Coronary artery (tissue), 2 donors: ENCODE data around the gene EVI5L.

Experiments
- DNase-seq: peaks from one replicate; pipeline ENCODE4 v3.0.0-alpha.2; 2017; ENCODE audit warnings: low spot score
- H3K27ac ChIP-seq, 2 donors: fragments of 200-600 bp; sonication (generic); one replicate each; pipeline ENCODE4 v1.5.1; 2016 to 2019
- H3K4me3 ChIP-seq: fragments of 200-600 bp; sonication (generic); 2 replicates; pipeline ENCODE4 v1.5.1; 2016; ENCODE audit warnings: mild to moderate bottlenecking, moderate library complexity
- CTCF ChIP-seq: fragments of 200-600 bp; sonication (generic); IDR thresholded peaks from one replicate; pipeline ENCODE4 v1.5.1; 2019; ENCODE audit warnings: antibody characterized with exemption

Gene EVI5L

GRCh38 chr19:7869910-7870511 lies 40.0 kb downstream of the EVI5L start:
- no peak for DNase-seq
- Histone ChIP-seq H3K27ac (peak overlapping the region in 1 of 2 donors; percentile 44), H3K4me3 (peak overlapping the region; percentile 61)
- TF ChIP-seq CTCF: no peak

DNA sequence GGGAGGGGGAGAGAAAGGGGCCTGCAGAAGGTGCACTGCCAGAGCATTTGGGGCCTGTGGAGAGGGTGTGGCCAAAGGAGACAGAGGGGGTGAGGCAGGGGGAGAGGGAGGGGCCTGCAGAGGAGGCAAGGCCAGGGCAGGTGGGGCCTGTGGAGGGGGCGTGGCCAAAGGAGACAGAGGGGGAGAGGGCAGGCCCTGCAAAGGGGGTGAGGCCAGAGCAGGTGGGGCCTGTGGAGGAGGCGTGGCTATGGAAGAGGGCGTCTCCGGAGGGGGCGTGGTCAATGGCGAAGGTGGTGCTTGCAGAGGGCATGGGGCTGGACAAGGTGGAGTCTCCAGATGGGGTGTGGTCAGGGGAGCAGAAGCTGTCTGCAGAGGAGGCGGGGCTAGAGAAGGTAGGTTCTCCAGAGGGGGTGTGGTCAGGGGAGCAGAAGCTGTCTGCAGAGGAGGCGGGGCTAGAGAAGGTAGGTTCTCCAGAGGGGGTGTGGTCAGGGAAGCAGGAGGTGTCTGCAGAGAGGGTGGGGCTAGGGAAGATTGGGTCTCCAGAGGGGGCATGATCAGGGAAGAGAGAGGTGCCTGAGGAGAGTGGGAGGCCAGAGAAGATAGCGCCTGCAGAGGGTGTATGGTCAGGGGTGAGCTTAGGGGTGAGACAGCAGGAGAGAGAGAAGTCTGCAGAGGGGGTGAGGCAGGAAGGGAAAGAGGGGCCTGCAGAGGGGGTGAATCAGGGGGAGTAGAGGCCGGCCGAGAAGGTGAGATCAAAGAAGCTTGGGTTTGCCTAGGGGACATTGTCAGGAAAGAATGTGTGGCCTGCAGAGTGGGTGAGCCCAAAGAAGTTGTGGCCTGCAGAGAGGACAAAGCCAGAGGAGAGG lies 40.8 kb downstream of the EVI5L start:
- no peak for TF ChIP-seq CTCF
- H3K4me3 ChIP-seq: no peak overlapping the region
- DNase-seq: no peak
- H3K27ac ChIP-seq: no peak overlapping the region

GRCh38 chr19:7871437-7872305 lies 41.7 kb downstream of the EVI5L start:
- TF ChIP-seq CTCF: no peak
- Histone ChIP-seq H3K27ac (no peak overlapping the region), H3K4me3 (peak overlapping the region; percentile 56)
- DNase-seq: no peak

DNA sequence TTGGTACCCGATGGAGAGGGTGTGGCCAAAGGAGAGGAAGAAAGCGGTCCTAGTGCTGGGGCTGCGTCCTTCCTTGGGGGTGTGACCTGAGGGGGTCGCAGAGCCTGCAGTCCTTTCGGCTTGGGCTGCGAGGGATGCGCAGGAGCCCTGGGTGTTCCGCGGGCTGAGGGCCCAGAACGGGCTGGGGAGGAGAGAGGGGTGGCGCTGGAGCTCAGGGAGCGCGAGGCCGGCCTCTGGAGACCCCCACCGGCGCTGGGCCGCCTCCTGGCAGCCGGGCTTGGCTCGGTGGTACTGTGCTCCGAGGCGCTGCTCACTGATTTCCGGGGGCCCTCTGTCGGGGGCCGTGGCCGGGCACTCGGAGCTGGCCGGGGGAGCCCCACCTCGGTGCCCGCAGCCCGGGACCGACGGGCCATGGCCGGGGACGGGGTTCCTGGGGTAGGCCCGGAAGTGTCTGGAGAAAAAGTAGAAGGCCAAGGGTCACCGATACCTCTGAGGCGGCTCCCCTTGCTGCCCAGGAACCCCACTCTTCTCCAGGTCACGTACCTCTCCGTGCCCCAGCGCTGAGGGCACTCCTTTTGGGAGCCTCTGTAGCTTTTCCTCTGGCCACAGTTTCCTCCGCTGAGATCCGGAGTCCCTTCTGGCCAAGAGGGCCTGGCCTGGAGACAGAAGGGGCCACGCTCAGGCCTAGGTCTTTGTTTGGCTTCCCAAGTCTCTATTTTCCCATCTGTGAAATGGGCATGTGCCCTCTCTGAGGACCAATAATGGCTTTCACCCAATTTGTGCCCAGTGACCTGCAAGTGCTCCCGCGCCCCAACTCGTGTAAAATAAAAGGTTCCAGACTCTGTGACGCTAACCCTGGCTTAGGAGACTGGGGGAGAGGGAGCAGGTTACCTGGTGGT lies 42.5 kb downstream of the EVI5L start:
- H3K27ac ChIP-seq: no peak overlapping the region
- peak overlapping the region; percentile 56 for H3K4me3 ChIP-seq
- no peak for DNase-seq
- TF ChIP-seq CTCF: no peak

DNA sequence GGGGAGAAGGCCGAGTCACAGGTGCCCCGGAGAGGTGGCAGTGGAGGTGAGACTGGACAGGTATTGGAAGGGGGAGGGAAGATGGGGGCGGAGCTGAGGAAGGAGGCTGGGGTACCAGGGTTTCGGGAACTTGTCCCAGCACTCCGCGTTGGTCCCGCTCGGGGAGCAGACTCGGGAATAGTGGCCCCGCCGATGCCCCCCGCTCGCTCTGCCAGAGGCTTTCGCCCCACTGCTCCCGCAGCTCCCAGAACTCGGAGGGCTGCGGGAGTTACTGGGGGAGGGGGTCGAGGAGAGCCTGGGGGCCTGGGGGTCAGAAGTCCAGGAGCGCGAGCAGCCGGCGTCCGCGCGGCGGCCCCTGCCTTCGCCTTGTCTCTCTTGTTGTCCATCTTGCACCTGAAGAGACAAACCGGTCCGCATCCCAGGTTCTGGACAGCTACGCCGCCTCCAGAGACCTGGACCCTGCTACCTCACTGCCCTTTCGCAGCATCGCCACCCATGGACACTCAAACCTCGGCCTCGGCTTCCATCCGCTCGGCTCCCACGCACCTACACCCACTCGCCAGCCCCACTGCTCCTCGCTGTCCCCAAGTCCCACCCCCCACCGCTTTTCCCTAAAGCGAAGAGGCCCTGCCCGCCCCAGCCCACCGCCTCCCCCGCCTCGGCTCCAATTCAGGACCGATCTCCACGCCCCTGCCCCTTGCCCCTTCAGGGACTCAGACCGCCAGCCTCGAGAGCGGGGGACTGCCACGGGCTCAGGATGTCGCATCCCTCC lies 43.5 kb downstream of the EVI5L start:
- no peak for TF ChIP-seq CTCF
- no peak for DNase-seq

More for the DNA sequence above, 43.5 kb downstream of the EVI5L start:
- peak overlapping the region; percentile 61 for H3K4me3 ChIP-seq
- no peak overlapping the region for H3K27ac ChIP-seq
